Neural progenitor cell (in vitro differentiated cells): Measurements from ENCODE around the gene TWNK. TPM values are rescaled to one million over a fixed set of nuclear protein-coding genes. Genes with fewer than 3 reads are reported as not detected.

Experiments used
- DNase-seq: peaks from one replicate; pipeline ENCODE4 v3.0.0-alpha.2; 2016; ENCODE audit warnings: low spot score
- H2AFZ ChIP-seq: fragments of 200-600 bp; sonication (generic); replicated peaks from 2 replicates; pipeline ENCODE4 v1.6.1; 2016; ENCODE audit warnings: antibody characterized with exemption
- H3F3A ChIP-seq: fragments of 200-600 bp; sonication (generic); 2 replicates; pipeline ENCODE4 v1.6.1; 2016; ENCODE audit warnings: antibody characterized with exemption, low read depth
- H3K27ac ChIP-seq: fragments of 200-600 bp; sonication (generic); 2 replicates; pipeline ENCODE4 v1.5.1; 2016; ENCODE audit warnings: mild to moderate bottlenecking
- H3K27me3 ChIP-seq: fragments of 200-600 bp; sonication (generic); 2 replicates; pipeline ENCODE4 v1.6.1; 2016; ENCODE audit warnings: mild to moderate bottlenecking, moderate library complexity
- H3K36me3 ChIP-seq: fragments of 200-600 bp; sonication (generic); 2 replicates; pipeline ENCODE4 v1.5.1; 2016
- H3K4me1 ChIP-seq: fragments of 200-600 bp; sonication (generic); 2 replicates; pipeline ENCODE4 v1.6.1; 2016; ENCODE audit warnings: mixed run types
- H3K4me2 ChIP-seq: fragments of 200-600 bp; sonication (generic); 2 replicates; pipeline ENCODE4 v1.6.1; 2016
- H3K4me3 ChIP-seq: fragments of 200-600 bp; sonication (generic); 2 replicates; pipeline ENCODE4 v1.5.1; 2016
- H3K79me2 ChIP-seq: fragments of 200-600 bp; sonication (generic); 2 replicates; pipeline ENCODE4 v1.6.1; 2016; ENCODE audit warnings: low read depth
- H3K9ac ChIP-seq: fragments of 200-600 bp; sonication (generic); 2 replicates; pipeline ENCODE4 v1.6.1; 2016
- H3K9me3 ChIP-seq: fragments of 200-600 bp; sonication (generic); 2 replicates; pipeline ENCODE4 v1.5.1; 2016; ENCODE audit warnings: low read depth
- H4K20me1 ChIP-seq: fragments of 200-600 bp; sonication (generic); 2 replicates; pipeline ENCODE4 v1.6.1; 2016; ENCODE audit warnings: low read depth
- H3K27ac Mint-ChIP-seq: 3 replicates; pipeline ENCODE4 v1.8.0; 2021; ENCODE audit warnings: mixed read lengths
- H3K27me3 Mint-ChIP-seq: 2 replicates; pipeline ENCODE4 v1.8.0; 2022; ENCODE audit warnings: low read depth, mild to moderate bottlenecking, inconsistent platforms, moderate library complexity, mixed read lengths; ENCODE audit not compliant: insufficient read depth
- H3K36me3 Mint-ChIP-seq: 3 replicates; pipeline ENCODE4 v1.8.0; 2021; ENCODE audit warnings: mixed read lengths
- H3K4me1 Mint-ChIP-seq: 3 replicates; pipeline ENCODE4 v1.8.0; 2021; ENCODE audit warnings: mixed read lengths
- H3K4me3 Mint-ChIP-seq: 3 replicates; pipeline ENCODE4 v1.8.0; 2021; ENCODE audit warnings: mild to moderate bottlenecking, moderate library complexity, mixed read lengths
- H3K9me3 Mint-ChIP-seq: 3 replicates; pipeline ENCODE4 v1.8.0; 2020; ENCODE audit warnings: mixed read lengths
- EZH2 ChIP-seq: fragments of 200-600 bp; sonication (generic); IDR thresholded peaks from 2 replicates; pipeline ENCODE4 v1.6.1; 2017; ENCODE audit warnings: antibody characterized with exemption, mild to moderate bottlenecking, moderate library complexity
- EZH2phosphoT487 ChIP-seq: fragments of 200-600 bp; sonication (generic); IDR thresholded peaks from 2 replicates; pipeline ENCODE4 v1.6.1; 2017; ENCODE audit warnings: antibody characterized with exemption
- total RNA-seq: library from RNA; depleted of rRNA; stranded (reverse); fragments of >200 nt; gene quantifications from 2 replicates; pipeline ENCODE4 v1.2.3, GENCODE V29; 2015; ENCODE audit warnings: low replicate concordance
- TF ChIP-seq, protein P1 (sequence below): fragments of 200-600 bp; sonication (generic); IDR thresholded peaks from 2 replicates; pipeline ENCODE4 v1.5.1; 2017; ENCODE audit warnings: antibody characterized with exemption, mild to moderate bottlenecking

Gene TWNK
- total RNA-seq, 1 donor from 2014 or later = 6.4 TPM

GRCh38 chr10:101012525-101013364 lies 25.4 kb downstream of the TWNK start:
- H2AFZ ChIP-seq = no peak overlapping the region
- no peaks in the 10 kb centered on the region for H3K36me3 Mint-ChIP-seq
- no peak overlapping the region for H3K9ac ChIP-seq

DNA sequence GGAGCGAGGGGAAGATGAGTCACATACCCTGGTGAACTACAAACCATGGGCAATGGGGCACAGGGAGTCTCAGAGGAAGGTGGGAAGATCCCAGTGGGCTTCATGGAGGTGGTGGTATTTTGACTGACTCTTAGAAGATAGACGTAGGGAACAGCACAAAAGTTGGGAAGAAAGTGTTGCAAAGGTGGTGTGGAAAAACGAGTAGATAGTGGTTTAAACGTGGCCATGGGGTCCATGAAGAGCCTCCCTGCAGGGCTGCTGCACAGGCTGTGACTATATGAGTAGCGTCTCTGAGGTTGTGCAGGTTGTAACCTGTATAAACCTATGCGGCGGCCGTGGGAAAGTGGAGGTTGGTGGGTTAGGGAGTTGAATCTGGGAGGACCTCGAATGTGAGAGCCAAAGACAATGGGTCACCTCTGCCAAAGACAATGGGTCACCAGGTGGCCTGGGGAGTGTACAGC lies 26.1 kb downstream of the TWNK start:
- Mint-ChIP-seq H3K4me3 (peak overlapping the region; percentile 8), H3K27me3 (peaks cover 25% of the 10 kb centered on the region), H3K4me1 (peaks cover 39% of the 10 kb centered on the region), H3K27ac (no peak overlapping the region), H3K9me3 (no peaks in the 10 kb centered on the region), H3K36me3 (no peaks in the 10 kb centered on the region)
- peaks cover 17% of the 10 kb centered on the region for H3F3A ChIP-seq
- no peak for DNase-seq
- no peak overlapping the region for H3K4me3 ChIP-seq
- H4K20me1 ChIP-seq = no peaks in the 10 kb centered on the region
- no peak overlapping the region for H2AFZ ChIP-seq
- no peaks in the 10 kb centered on the region for H3K36me3 ChIP-seq
- H3K9ac ChIP-seq = no peak overlapping the region
- H3K4me1 ChIP-seq = peaks cover 19% of the 10 kb centered on the region
- TF ChIP-seq EZH2phosphoT487 = no peak
- TF ChIP-seq EZH2 = no peak
- TF ChIP-seq, protein P1, sequence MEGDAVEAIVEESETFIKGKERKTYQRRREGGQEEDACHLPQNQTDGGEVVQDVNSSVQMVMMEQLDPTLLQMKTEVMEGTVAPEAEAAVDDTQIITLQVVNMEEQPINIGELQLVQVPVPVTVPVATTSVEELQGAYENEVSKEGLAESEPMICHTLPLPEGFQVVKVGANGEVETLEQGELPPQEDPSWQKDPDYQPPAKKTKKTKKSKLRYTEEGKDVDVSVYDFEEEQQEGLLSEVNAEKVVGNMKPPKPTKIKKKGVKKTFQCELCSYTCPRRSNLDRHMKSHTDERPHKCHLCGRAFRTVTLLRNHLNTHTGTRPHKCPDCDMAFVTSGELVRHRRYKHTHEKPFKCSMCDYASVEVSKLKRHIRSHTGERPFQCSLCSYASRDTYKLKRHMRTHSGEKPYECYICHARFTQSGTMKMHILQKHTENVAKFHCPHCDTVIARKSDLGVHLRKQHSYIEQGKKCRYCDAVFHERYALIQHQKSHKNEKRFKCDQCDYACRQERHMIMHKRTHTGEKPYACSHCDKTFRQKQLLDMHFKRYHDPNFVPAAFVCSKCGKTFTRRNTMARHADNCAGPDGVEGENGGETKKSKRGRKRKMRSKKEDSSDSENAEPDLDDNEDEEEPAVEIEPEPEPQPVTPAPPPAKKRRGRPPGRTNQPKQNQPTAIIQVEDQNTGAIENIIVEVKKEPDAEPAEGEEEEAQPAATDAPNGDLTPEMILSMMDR = no peak
- no peak overlapping the region for H3K27ac ChIP-seq
- H3K4me2 ChIP-seq = no peak overlapping the region
- no peaks in the 10 kb centered on the region for H3K79me2 ChIP-seq
- H3K27me3 ChIP-seq = peaks cover 41% of the 10 kb centered on the region
- H3K9me3 ChIP-seq = no peaks in the 10 kb centered on the region

More at GRCh38 chr10:101012525-101013364, 25.4 kb downstream of the TWNK start:
- no peak overlapping the region for H3K4me2 ChIP-seq
- Mint-ChIP-seq H3K4me1 (peaks cover 38% of the 10 kb centered on the region), H3K4me3 (peak overlapping the region; percentile 8), H3K27ac (no peak overlapping the region), H3K9me3 (no peaks in the 10 kb centered on the region), H3K27me3 (peaks cover 27% of the 10 kb centered on the region)
- peak; percentile 92 for DNase-seq
- peaks cover 18% of the 10 kb centered on the region for H3K4me1 ChIP-seq
- no peaks in the 10 kb centered on the region for H3K79me2 ChIP-seq
- no peaks in the 10 kb centered on the region for H3K36me3 ChIP-seq
- no peaks in the 10 kb centered on the region for H4K20me1 ChIP-seq
- H3K27me3 ChIP-seq = peaks cover 35% of the 10 kb centered on the region
- no peak overlapping the region for H3K4me3 ChIP-seq
- H3K27ac ChIP-seq = no peak overlapping the region
- peaks cover 11% of the 10 kb centered on the region for H3F3A ChIP-seq
- TF ChIP-seq EZH2 (no peak), EZH2phosphoT487 (no peak)
- TF ChIP-seq, protein P1 = peak; percentile 86
- H3K9me3 ChIP-seq = no peaks in the 10 kb centered on the region

GRCh38 chr10:101014230-101014884 lies 27.0 kb downstream of the TWNK start:
- TF ChIP-seq EZH2phosphoT487 (no peak), EZH2 (no peak)
- TF ChIP-seq, protein P1 = peak; percentile 84
- Mint-ChIP-seq H3K9me3 (no peaks in the 10 kb centered on the region), H3K4me3 (peak overlapping the region; percentile 49), H3K36me3 (no peaks in the 10 kb centered on the region), H3K4me1 (peaks cover 40% of the 10 kb centered on the region), H3K27me3 (peaks cover 27% of the 10 kb centered on the region), H3K27ac (peak overlapping the region; percentile 76)
- Histone ChIP-seq H3K4me3 (no peak overlapping the region), H3K27ac (no peak overlapping the region), H2AFZ (no peak overlapping the region), H3K27me3 (peaks cover 51% of the 10 kb centered on the region), H3K9ac (no peak overlapping the region), H3K79me2 (no peaks in the 10 kb centered on the region), H3K9me3 (no peaks in the 10 kb centered on the region), H4K20me1 (no peaks in the 10 kb centered on the region), H3K4me1 (peaks cover 16% of the 10 kb centered on the region), H3K36me3 (no peaks in the 10 kb centered on the region), H3K4me2 (no peak overlapping the region), H3F3A (peaks cover 20% of the 10 kb centered on the region)
- DNase-seq = peak; percentile 77
